Activated CD4-positive, CD25-positive, alpha-beta regulatory T cell treated with anti-CD3 and anti-CD28 coated beads, Interleukin-2, amount 50 U/mL, for 16 hours (primary cell): ENCODE measurements around the gene RAB19.

Experiments
- DNase-seq: peaks from one replicate; pipeline ENCODE4 v3.0.0-alpha.2; 2020; ENCODE audit warnings: low read depth, low spot score

RAB19 gene

GRCh38 chr7:140403878-140404564 is at the start of gene RAB19:
Gene RAB19 (plus strand): TSS chr7:140404058. CDS start chr7:140407647, 3,589 bp downstream.
- DNase-seq: peak; percentile 22

GRCh38 chr7:140358024-140358411 is 45.8 kb upstream of the RAB19 start:
- DNase-seq: no peak

- DNase-seq: no peak
These were observed 45.3 kb upstream of the RAB19 start for GRCh38 chr7:140358412-140359051.

GRCh38 chr7:140360697-140361229 is 43.1 kb upstream of the RAB19 start:
- DNase-seq: no peak

- no peak for DNase-seq
These were observed 39.0 kb upstream of the RAB19 start for GRCh38 chr7:140364819-140365218.

- DNase-seq: no peak
These were observed 36.3 kb upstream of the RAB19 start for GRCh38 chr7:140367528-140367927.

GRCh38 chr7:140369294-140369693 is 34.6 kb upstream of the RAB19 start:
- DNase-seq: no peak

GRCh38 chr7:140375323-140375722 is 28.5 kb upstream of the RAB19 start:
- no peak for DNase-seq

GRCh38 chr7:140375892-140376730 is 27.7 kb upstream of the RAB19 start:
- DNase-seq: no peak

- DNase-seq: no peak
These were observed 19.7 kb upstream of the RAB19 start for GRCh38 chr7:140383954-140384713.

GRCh38 chr7:140384894-140385545 is 18.8 kb upstream of the RAB19 start:
- no peak for DNase-seq

- no peak for DNase-seq
These were observed 14.4 kb upstream of the RAB19 start for GRCh38 chr7:140389445-140389844.

GRCh38 chr7:140390034-140390433 is 13.8 kb upstream of the RAB19 start:
- no peak for DNase-seq

- no peak for DNase-seq
These were observed 13.2 kb upstream of the RAB19 start for GRCh38 chr7:140390466-140391190.

- DNase-seq: no peak
These were observed 12.2 kb upstream of the RAB19 start for GRCh38 chr7:140391634-140392033.

GRCh38 chr7:140393756-140394306 is 10.0 kb upstream of the RAB19 start:
- no peak for DNase-seq

GRCh38 chr7:140397784-140398750 is 5.8 kb upstream of the RAB19 start, which contains the start of gene SLC37A3:
Gene SLC37A3 (minus strand): TSS chr7:140398530. CDS start chr7:140382526, 16,004 bp downstream.
- peak; percentile 77 for DNase-seq

- no peak for DNase-seq
These were observed 5.0 kb upstream of the RAB19 start for GRCh38 chr7:140398821-140399220.

- DNase-seq: no peak
These were observed 3.5 kb upstream of the RAB19 start for GRCh38 chr7:140400381-140400780.
